Measurements from ENCODE around the gene RDM1.

GRCh38 chr17:35931794-35932425 lies 1.3 kb upstream of the RDM1 start:
- no peak for TF ChIP-seq CTCF (conservative IDR thresholded peaks at IDR 0.05; ENCODE audit: low read depth, low read length)
- TF ChIP-seq CEBPB (IDR thresholded peaks at IDR 0.05; ENCODE audit: low read depth, low read length): no peak
- TF ChIP-seq RAD21 (IDR thresholded peaks at IDR 0.05; ENCODE audit: low read length): no peak
- no peak for TF ChIP-seq USF2 (IDR thresholded peaks at IDR 0.05; ENCODE audit: low read depth, low read length)
- TF ChIP-seq FOS (IDR thresholded peaks at IDR 0.05; ENCODE audit: low read depth, low read length): no peak
- no peak for TF ChIP-seq SMC3 (IDR thresholded peaks at IDR 0.05; ENCODE audit: low read depth, low read length)
- TF ChIP-seq RFX5 (IDR thresholded peaks at IDR 0.05; ENCODE audit: low read depth, low read length): no peak
- no peak for TF ChIP-seq RCOR1 (IDR thresholded peaks at IDR 0.05; ENCODE audit: insufficient replicate concordance, low read length)
- no peak for TF ChIP-seq BHLHE40 (IDR thresholded peaks at IDR 0.05; ENCODE audit: low read depth, low read length)
